GM12892 (cell line): ENCODE data around the gene ANKRD29.

Source experiments
- POLR2A ChIP-seq: IDR thresholded peaks from 2 replicates; pipeline ENCODE4 v1.6.1; 2011; ENCODE audit warnings: low read depth, low read length, control low read depth
- POLR2AphosphoS5 ChIP-seq: IDR thresholded peaks from 2 replicates; pipeline ENCODE4 v1.6.1; 2011; ENCODE audit warnings: low read depth, low read length, control low read depth
- TAF1 ChIP-seq: IDR thresholded peaks from 2 replicates; pipeline ENCODE4 v1.6.1; 2011; ENCODE audit warnings: low read depth, mild to moderate bottlenecking, control low read depth, low read length, borderline replicate concordance

GRCh38 chr18:23591011-23591410, 71.7 kb downstream of the ANKRD29 start:
- TF ChIP-seq POLR2AphosphoS5 (no peak), POLR2A (no peak), TAF1 (no peak)
